HL-60/S4 (cell line): ENCODE results near the gene SMPD3.

ENCODE experiments used
- in situ Hi-C: fragments of 300-500 bp; cut with MboI; formaldehyde crosslinking; loops from 2 replicates; pipeline ENCODE4 v1.14.3; 2022; ENCODE audit warnings: low sequenced_read_pairs

The SMPD3 gene

GRCh38 chr16:68385371-68385770, 62.9 kb downstream of the SMPD3 start:
- in situ Hi-C loops: no loop called here

GRCh38 chr16:68384288-68385161, 63.8 kb downstream of the SMPD3 start:
- in situ Hi-C loops: no loop called here

- in situ Hi-C loops: no loop called here
Observed at GRCh38 chr16:68383858-68384257, 64.5 kb downstream of the SMPD3 start.

GRCh38 chr16:68382296-68382718, 66.0 kb downstream of the SMPD3 start:
- in situ Hi-C loops: no loop called here

- in situ Hi-C loops: no loop called here
Observed at GRCh38 chr16:68381363-68381724, 67.0 kb downstream of the SMPD3 start.

GRCh38 chr16:68380676-68381362, 67.5 kb downstream of the SMPD3 start:
- in situ Hi-C loops: no loop called here

GRCh38 chr16:68380348-68380670, 68.0 kb downstream of the SMPD3 start:
- in situ Hi-C loops: no loop called here

GRCh38 chr16:68379472-68380347, 68.6 kb downstream of the SMPD3 start:
- in situ Hi-C loops: no loop called here

GRCh38 chr16:68378436-68379415, 69.6 kb downstream of the SMPD3 start:
- in situ Hi-C loops: no loop called here

- in situ Hi-C loops: no loop called here
Observed at GRCh38 chr16:68377667-68378393, 70.5 kb downstream of the SMPD3 start.

GRCh38 chr16:68377221-68377620, 71.1 kb downstream of the SMPD3 start:
- in situ Hi-C loops: no loop called here

GRCh38 chr16:68376590-68376989, 71.7 kb downstream of the SMPD3 start:
- in situ Hi-C loops: no loop called here

- in situ Hi-C loops: no loop called here
Observed at GRCh38 chr16:68375801-68376536, 72.3 kb downstream of the SMPD3 start.

GRCh38 chr16:68374961-68375660, 73.2 kb downstream of the SMPD3 start:
- in situ Hi-C loops: no loop called here

GRCh38 chr16:68374246-68374805, 74.0 kb downstream of the SMPD3 start:
- in situ Hi-C loops: no loop called here

GRCh38 chr16:68373528-68374245, 74.6 kb downstream of the SMPD3 start:
- in situ Hi-C loops: no loop called here

GRCh38 chr16:68372806-68373205, 75.5 kb downstream of the SMPD3 start:
- in situ Hi-C loops: no loop called here
